ENCODE measurements around the gene TMEM198.

Gene TMEM198

GRCh38 chr2:219597552-219598307 is 53.9 kb downstream of the TMEM198 start, which contains the start of gene STK11IP:
Gene STK11IP (plus strand): TSS chr2:219597857. CDS start chr2:219598120, 263 bp downstream.
- peak; percentile 97 for DNase-seq
- in situ Hi-C loops (cut with MboI; ENCODE audit: low pct_unique_long_range_greater_than_20kb, low sequenced_read_pairs): no loop called here

DNA sequence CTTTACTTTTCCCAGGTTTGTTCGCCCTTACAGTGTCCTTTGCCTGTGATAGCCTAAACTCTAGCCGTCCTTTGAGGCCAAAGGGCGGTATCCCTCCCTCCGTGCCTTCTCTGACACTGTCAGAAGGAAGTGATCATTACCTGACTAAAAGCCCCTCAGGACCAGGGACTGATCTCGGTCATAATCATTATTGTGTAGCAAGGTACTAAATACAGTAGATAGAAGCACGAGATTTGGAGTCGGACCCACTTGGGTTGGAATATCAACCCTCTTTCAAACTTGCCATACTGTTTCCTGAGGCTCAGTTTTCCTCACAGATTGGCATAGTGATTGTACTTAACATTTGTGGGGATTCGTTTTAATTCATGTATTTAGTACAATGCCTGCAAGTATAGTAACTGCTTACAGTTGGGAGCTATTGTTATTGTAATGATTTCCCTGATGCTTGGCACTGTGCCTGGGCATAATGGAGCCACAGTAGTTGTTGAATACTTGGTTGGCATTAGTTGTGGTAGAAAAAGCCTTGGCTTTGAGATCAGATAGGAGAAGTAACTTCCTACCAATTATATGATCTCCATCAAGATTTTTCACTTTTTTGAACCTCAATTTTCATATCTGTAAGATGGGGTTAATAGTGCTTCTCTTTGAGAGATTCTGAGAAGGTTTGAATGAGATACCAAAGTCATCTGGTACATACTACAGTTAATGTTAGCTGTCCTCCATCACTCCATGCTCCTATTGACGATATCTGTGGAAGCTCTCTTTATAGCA is 54.7 kb downstream of the TMEM198 start:
- in situ Hi-C loops (cut with MboI; ENCODE audit: low pct_unique_long_range_greater_than_20kb, low sequenced_read_pairs): no loop called here
- no peak for DNase-seq

All from KBM-7 (cell line).